HCT116 (cell line): ENCODE measurements around the gene BACE1. TPM values are rescaled to one million over a fixed set of nuclear protein-coding genes. Genes with fewer than 3 reads are reported as not detected.

ENCODE experiments used
- ATAC-seq: fragments of 200-7000 bp; cut with Tn5 transposase; 2 replicates; pipeline ENCODE4 v1.9.1; 2020; ENCODE audit warnings: mild to moderate bottlenecking, moderate library complexity
- BruUV-seq: library from RNA; stranded (reverse); fragments of 400-500 nt; replicated peaks from 2 replicates; lab custom pipeline; 2021; lab: Mats Ljungman, UMichigan
- CTCF ChIA-PET: fragments of 300-600 bp; sonication (Branson Sonifier 250); formaldehyde crosslinking; loops from one replicate; lab custom pipeline; 2021; ENCODE audit warnings: antibody characterized with exemption; lab: Charles Lee
- POLR2A ChIA-PET: fragments of 300-600, 350-600 bp; sonication (Branson Sonifier 250); formaldehyde crosslinking; loops from one replicate; lab custom pipeline; 2021; ENCODE audit warnings: antibody characterized with exemption; lab: Charles Lee
- RAD21 ChIA-PET, 2 experiments: fragments of 300-600 bp; sonication (Branson Sonifier 250); formaldehyde crosslinking; loops; one replicate each; lab custom pipeline; 2023; ENCODE audit warnings: low total read pairs in 2 of 2; ENCODE audit not compliant: uncharacterized antibody in 2 of 2, unreplicated experiment in 2 of 2, low non-redundant PET in 1 of 2; lab: Charles Lee
- DNase-seq: peaks from one replicate; pipeline ENCODE4 v3.0.0-alpha.2; 2010; ENCODE audit warnings: low read depth, low spot score
- H2AFZ ChIP-seq: fragments of 200-600 bp; shearing (Covaris generic), sonication (generic); 2 replicates; pipeline ENCODE4 v1.6.1; 2017; ENCODE audit warnings: low read depth, mixed run types, mixed read lengths, antibody characterized with exemption, low read length; ENCODE audit not compliant: poor library complexity, severe bottlenecking
- H3K27ac ChIP-seq: 2 replicates; pipeline ENCODE4 v1.5.1; 2012; ENCODE audit warnings: low read depth, low read length
- H3K27me3 ChIP-seq: fragments of 200-600 bp; sonication (generic); 2 replicates; pipeline ENCODE4 v1.6.1; 2016; ENCODE audit warnings: mixed run types, low read length, mixed read lengths; ENCODE audit not compliant: insufficient read depth
- H3K36me3 ChIP-seq, 2 experiments: fragments of 200-500 bp in 1 of 2; fragments of 200-600 bp in 1 of 2; sonication (Bioruptor generic) in 1 of 2; sonication (generic) in 1 of 2; 2 replicates each; pipeline versions ENCODE4 v1.5.1 to v1.6.1; 2014 to 2016; ENCODE audit warnings: low read length in 2 of 2, inconsistent platforms in 1 of 2, mixed read lengths in 1 of 2, mixed run types in 1 of 2; ENCODE audit not compliant: insufficient read depth in 2 of 2, control insufficient read depth in 1 of 2
- H3K4me1 ChIP-seq, 2 experiments: fragments of 200-600 bp in 1 of 2; sonication (generic) in 1 of 2; 2 replicates each; pipeline versions ENCODE4 v1.5.1 to v1.6.1; 2012 to 2017; ENCODE audit warnings: low read length in 2 of 2, inconsistent platforms in 1 of 2, mild to moderate bottlenecking in 1 of 2, mixed read lengths in 1 of 2, mixed run types in 1 of 2, moderate library complexity in 1 of 2; ENCODE audit not compliant: insufficient read depth in 2 of 2, control insufficient read depth in 1 of 2
- H3K4me2 ChIP-seq: fragments of 200-600 bp; sonication (generic); 2 replicates; pipeline ENCODE4 v1.6.1; 2017; ENCODE audit warnings: mixed run types, low read length, mixed read lengths
- H3K4me3 ChIP-seq, 2 experiments: fragments of 200-600 bp in 1 of 2; sonication (generic) in 1 of 2; replicated peaks in 1 of 2; 2 replicates each; pipeline ENCODE4 v1.5.1; 2011 to 2016; ENCODE audit warnings: low read length in 2 of 2, control low read depth in 1 of 2, low read depth in 1 of 2, mild to moderate bottlenecking in 1 of 2, mixed read lengths in 1 of 2, mixed run types in 1 of 2
- H3K79me2 ChIP-seq: fragments of 200-600 bp; sonication (generic); 2 replicates; pipeline ENCODE4 v1.6.1; 2017; ENCODE audit warnings: mild to moderate bottlenecking, mixed run types, low read length, moderate library complexity, mixed read lengths; ENCODE audit not compliant: insufficient read depth
- H3K9ac ChIP-seq: fragments of 200-600 bp; sonication (generic); 2 replicates; pipeline ENCODE4 v1.6.1; 2016; ENCODE audit warnings: low read length, mixed read lengths
- H3K9me2 ChIP-seq: fragments of 200-600 bp; sonication (generic), shearing (Covaris generic); 2 replicates; pipeline ENCODE4 v1.6.1; 2017; ENCODE audit warnings: mixed run types, mild to moderate bottlenecking, moderate library complexity; ENCODE audit not compliant: insufficient read depth
- H3K9me3 ChIP-seq, 2 experiments: fragments of 200-500 bp in 1 of 2; fragments of 200-600 bp in 1 of 2; sonication (Bioruptor generic) in 1 of 2; sonication (generic) in 1 of 2; 2 replicates each; pipeline ENCODE4 v1.6.1; 2014 to 2017; ENCODE audit warnings: low read length in 2 of 2, mixed read lengths in 2 of 2, inconsistent platforms in 1 of 2, low read depth in 1 of 2, mild to moderate bottlenecking in 1 of 2, mixed run types in 1 of 2, moderate library complexity in 1 of 2; ENCODE audit not compliant: control insufficient read depth in 1 of 2, insufficient read depth in 1 of 2
- H4K20me1 ChIP-seq: fragments of 200-600 bp; sonication (generic), shearing (Covaris generic); 2 replicates; pipeline ENCODE4 v1.6.1; 2017; ENCODE audit warnings: mixed run types, mild to moderate bottlenecking, moderate library complexity; ENCODE audit not compliant: insufficient read depth
- CBX3 ChIP-seq: IDR thresholded peaks from 2 replicates; pipeline ENCODE4 v1.6.1; 2012; ENCODE audit warnings: low read depth
- CEBPB ChIP-seq: IDR thresholded peaks from 2 replicates; pipeline ENCODE4 v1.6.1; 2012; ENCODE audit warnings: low read depth
- EGR1 ChIP-seq: IDR thresholded peaks from 2 replicates; pipeline ENCODE4 v1.6.1; 2012; ENCODE audit warnings: low read depth
- ELF1 ChIP-seq: IDR thresholded peaks from 2 replicates; pipeline ENCODE4 v1.6.1; 2012; ENCODE audit warnings: low read depth, borderline replicate concordance
- EZH2phosphoT487 ChIP-seq: fragments of 200-600 bp; IDR thresholded peaks from 2 replicates; pipeline ENCODE4 v1.6.1; 2018; ENCODE audit warnings: antibody characterized with exemption, borderline replicate concordance
- FOSL1 ChIP-seq: IDR thresholded peaks from 2 replicates; pipeline ENCODE4 v1.6.1; 2012; ENCODE audit warnings: low read depth
- JUND ChIP-seq: IDR thresholded peaks from 2 replicates; pipeline ENCODE4 v1.6.1; 2012
- POLR2A ChIP-seq: IDR thresholded peaks from 2 replicates; pipeline ENCODE4 v1.7.0; 2011; ENCODE audit warnings: borderline replicate concordance; ENCODE audit not compliant: insufficient read depth, insufficient read length; ENCODE audit errors: extremely low read depth
- POLR2AphosphoS5 ChIP-seq: IDR thresholded peaks from 2 replicates; pipeline ENCODE4 v1.6.1; 2011; ENCODE audit warnings: mild to moderate bottlenecking, low read depth, low read length, moderate library complexity
- RAD21 ChIP-seq: IDR thresholded peaks from 2 replicates; pipeline ENCODE4 v1.6.1; 2012; ENCODE audit warnings: low read depth, mild to moderate bottlenecking
- SP1 ChIP-seq: IDR thresholded peaks from 2 replicates; pipeline ENCODE4 v1.6.1; 2012; ENCODE audit warnings: low read depth
- SRF ChIP-seq: IDR thresholded peaks from 2 replicates; pipeline ENCODE4 v1.6.1; 2012; ENCODE audit warnings: low read depth
- TCF7L2 ChIP-seq: IDR thresholded peaks from 2 replicates; pipeline ENCODE4 v1.7.0; 2011; ENCODE audit warnings: borderline replicate concordance, inconsistent platforms; ENCODE audit not compliant: insufficient read depth, insufficient read length; ENCODE audit errors: extremely low read depth
- YY1 ChIP-seq: IDR thresholded peaks from 2 replicates; pipeline ENCODE4 v1.6.1; 2011; ENCODE audit warnings: low read length, low read depth, moderate library complexity, mild to moderate bottlenecking; ENCODE audit not compliant: insufficient replicate concordance; ENCODE audit errors: extremely low read depth
- ZFX ChIP-seq: fragments of 450-650 bp; IDR thresholded peaks from 2 replicates; pipeline ENCODE4 v1.6.1; 2017
- intact Hi-C: fragments of 100-400 bp; cut with micrococcal nuclease; formaldehyde crosslinking; loops from 2 replicates; pipeline ENCODE4 v1.10.0; 2022
- total RNA-seq: library from RNA; stranded (reverse); gene quantifications from one replicate; pipeline ENCODE4 v1.2.1, GENCODE V29; 2021; ENCODE audit not compliant: unreplicated experiment
- TF ChIP-seq, protein P1 (sequence below): IDR thresholded peaks from 2 replicates; pipeline ENCODE4 v1.6.1; 2012; ENCODE audit warnings: low read depth
- TF ChIP-seq, protein P2 (sequence below): IDR thresholded peaks from 2 replicates; pipeline ENCODE4 v1.6.1; 2011; ENCODE audit warnings: mild to moderate bottlenecking, low read length, moderate library complexity; ENCODE audit not compliant: insufficient replicate concordance; ENCODE audit errors: extremely low read depth
- TF ChIP-seq, protein P3 (sequence below): IDR thresholded peaks from 2 replicates; pipeline ENCODE4 v1.6.1; 2012
- TF ChIP-seq, protein P4 (sequence below): IDR thresholded peaks from 2 replicates; pipeline ENCODE4 v1.6.1; 2012
- TF ChIP-seq, protein P5 (sequence below), 3 experiments: fragments of 200-600 bp in 1 of 3; sonication (generic) in 1 of 3; IDR thresholded peaks in 2 of 3; conservative IDR thresholded peaks in 1 of 3; 2 replicates each; pipeline ENCODE4 v1.5.1; 2012 to 2017; ENCODE audit warnings: low read depth in 2 of 3, low read length in 2 of 3, antibody characterized with exemption in 1 of 3, borderline replicate concordance in 1 of 3, control low read depth in 1 of 3, mild to moderate bottlenecking in 1 of 3, mixed read lengths in 1 of 3, mixed run types in 1 of 3, moderate library complexity in 1 of 3; ENCODE audit not compliant: insufficient read depth in 1 of 3

Gene BACE1
- total RNA-seq, 1 experiment from 2014 or later, result 8.5 TPM

DNA sequence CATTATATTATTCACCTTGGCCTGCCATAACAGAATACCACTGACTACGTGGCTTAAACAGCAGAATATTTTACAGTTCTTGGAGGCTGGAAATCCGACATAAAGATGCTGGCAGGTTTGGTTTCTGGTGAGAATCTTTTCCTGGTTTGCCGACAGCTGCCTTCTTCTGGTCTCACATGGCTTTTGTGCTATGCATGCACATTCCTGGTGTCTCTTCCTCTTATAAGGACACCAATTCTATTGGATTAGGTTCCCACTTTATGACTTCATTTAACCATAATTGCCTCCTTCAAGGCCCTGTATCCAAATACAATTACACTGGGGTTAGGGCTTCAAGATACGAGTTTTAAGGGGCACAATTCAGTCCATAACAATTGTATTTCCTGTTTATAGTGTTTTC, 66.5 kb downstream of the BACE1 start:
- Histone ChIP-seq H3K9ac (no peak overlapping the region), H3K36me3 (peaks cover 26 to 27% of the 10 kb centered on the region in 2 experiments), H3K27ac (no peak overlapping the region), H3K4me3 (no peak overlapping the region), H3K4me1 (no peaks in the 10 kb centered on the region), H3K4me2 (no peak overlapping the region), H2AFZ (no peak overlapping the region), H3K9me2 (no peaks in the 10 kb centered on the region), H3K79me2 (no peaks in the 10 kb centered on the region), H3K9me3 (no peaks in the 10 kb centered on the region), H3K27me3 (no peaks in the 10 kb centered on the region), H4K20me1 (0 out of 2 replicates have a peak, but pooled peaks cover 6% of the 10 kb centered on the region)
- TF ChIP-seq ELF1 (no peak), FOSL1 (no peak), ZFX (no peak), SRF (no peak), EGR1 (no peak), CBX3 (no peak), POLR2A (no peak), RAD21 (no peak), POLR2AphosphoS5 (no peak), YY1 (no peak), SP1 (no peak), JUND (no peak), TCF7L2 (no peak), CEBPB (no peak), EZH2phosphoT487 (no peak)
- TF ChIP-seq, protein P1, sequence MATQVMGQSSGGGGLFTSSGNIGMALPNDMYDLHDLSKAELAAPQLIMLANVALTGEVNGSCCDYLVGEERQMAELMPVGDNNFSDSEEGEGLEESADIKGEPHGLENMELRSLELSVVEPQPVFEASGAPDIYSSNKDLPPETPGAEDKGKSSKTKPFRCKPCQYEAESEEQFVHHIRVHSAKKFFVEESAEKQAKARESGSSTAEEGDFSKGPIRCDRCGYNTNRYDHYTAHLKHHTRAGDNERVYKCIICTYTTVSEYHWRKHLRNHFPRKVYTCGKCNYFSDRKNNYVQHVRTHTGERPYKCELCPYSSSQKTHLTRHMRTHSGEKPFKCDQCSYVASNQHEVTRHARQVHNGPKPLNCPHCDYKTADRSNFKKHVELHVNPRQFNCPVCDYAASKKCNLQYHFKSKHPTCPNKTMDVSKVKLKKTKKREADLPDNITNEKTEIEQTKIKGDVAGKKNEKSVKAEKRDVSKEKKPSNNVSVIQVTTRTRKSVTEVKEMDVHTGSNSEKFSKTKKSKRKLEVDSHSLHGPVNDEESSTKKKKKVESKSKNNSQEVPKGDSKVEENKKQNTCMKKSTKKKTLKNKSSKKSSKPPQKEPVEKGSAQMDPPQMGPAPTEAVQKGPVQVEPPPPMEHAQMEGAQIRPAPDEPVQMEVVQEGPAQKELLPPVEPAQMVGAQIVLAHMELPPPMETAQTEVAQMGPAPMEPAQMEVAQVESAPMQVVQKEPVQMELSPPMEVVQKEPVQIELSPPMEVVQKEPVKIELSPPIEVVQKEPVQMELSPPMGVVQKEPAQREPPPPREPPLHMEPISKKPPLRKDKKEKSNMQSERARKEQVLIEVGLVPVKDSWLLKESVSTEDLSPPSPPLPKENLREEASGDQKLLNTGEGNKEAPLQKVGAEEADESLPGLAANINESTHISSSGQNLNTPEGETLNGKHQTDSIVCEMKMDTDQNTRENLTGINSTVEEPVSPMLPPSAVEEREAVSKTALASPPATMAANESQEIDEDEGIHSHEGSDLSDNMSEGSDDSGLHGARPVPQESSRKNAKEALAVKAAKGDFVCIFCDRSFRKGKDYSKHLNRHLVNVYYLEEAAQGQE, result no peak
- TF ChIP-seq, protein P2, sequence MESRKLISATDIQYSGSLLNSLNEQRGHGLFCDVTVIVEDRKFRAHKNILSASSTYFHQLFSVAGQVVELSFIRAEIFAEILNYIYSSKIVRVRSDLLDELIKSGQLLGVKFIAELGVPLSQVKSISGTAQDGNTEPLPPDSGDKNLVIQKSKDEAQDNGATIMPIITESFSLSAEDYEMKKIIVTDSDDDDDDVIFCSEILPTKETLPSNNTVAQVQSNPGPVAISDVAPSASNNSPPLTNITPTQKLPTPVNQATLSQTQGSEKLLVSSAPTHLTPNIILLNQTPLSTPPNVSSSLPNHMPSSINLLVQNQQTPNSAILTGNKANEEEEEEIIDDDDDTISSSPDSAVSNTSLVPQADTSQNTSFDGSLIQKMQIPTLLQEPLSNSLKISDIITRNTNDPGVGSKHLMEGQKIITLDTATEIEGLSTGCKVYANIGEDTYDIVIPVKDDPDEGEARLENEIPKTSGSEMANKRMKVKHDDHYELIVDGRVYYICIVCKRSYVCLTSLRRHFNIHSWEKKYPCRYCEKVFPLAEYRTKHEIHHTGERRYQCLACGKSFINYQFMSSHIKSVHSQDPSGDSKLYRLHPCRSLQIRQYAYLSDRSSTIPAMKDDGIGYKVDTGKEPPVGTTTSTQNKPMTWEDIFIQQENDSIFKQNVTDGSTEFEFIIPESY, result no peak
- TF ChIP-seq, protein P3, sequence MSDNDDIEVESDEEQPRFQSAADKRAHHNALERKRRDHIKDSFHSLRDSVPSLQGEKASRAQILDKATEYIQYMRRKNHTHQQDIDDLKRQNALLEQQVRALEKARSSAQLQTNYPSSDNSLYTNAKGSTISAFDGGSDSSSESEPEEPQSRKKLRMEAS, result no peak
- TF ChIP-seq, protein P4, sequence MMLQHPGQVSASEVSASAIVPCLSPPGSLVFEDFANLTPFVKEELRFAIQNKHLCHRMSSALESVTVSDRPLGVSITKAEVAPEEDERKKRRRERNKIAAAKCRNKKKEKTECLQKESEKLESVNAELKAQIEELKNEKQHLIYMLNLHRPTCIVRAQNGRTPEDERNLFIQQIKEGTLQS, result no peak
- TF ChIP-seq, protein P5, sequence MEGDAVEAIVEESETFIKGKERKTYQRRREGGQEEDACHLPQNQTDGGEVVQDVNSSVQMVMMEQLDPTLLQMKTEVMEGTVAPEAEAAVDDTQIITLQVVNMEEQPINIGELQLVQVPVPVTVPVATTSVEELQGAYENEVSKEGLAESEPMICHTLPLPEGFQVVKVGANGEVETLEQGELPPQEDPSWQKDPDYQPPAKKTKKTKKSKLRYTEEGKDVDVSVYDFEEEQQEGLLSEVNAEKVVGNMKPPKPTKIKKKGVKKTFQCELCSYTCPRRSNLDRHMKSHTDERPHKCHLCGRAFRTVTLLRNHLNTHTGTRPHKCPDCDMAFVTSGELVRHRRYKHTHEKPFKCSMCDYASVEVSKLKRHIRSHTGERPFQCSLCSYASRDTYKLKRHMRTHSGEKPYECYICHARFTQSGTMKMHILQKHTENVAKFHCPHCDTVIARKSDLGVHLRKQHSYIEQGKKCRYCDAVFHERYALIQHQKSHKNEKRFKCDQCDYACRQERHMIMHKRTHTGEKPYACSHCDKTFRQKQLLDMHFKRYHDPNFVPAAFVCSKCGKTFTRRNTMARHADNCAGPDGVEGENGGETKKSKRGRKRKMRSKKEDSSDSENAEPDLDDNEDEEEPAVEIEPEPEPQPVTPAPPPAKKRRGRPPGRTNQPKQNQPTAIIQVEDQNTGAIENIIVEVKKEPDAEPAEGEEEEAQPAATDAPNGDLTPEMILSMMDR (IDR thresholded peaks at IDR 0.05 in 2 of 3, conservative IDR thresholded peaks at IDR 0.05 in 1 of 3; ENCODE audit: borderline replicate concordance in 1 of 3, insufficient read depth in 1 of 3, low read depth in 2 of 3, low read length in 2 of 3), result no peak
- RAD21 ChIA-PET, result no interaction called here
- no TSS peak for BruUV-seq
- POLR2A ChIA-PET, result no interaction called here
- CTCF ChIA-PET, result no interaction called here
- intact Hi-C loops, result no loop called here
- ATAC-seq, result no peak
- no peak for DNase-seq
